Loucy (cell line): Measurements from ENCODE around the gene PCMTD2.

Experiments
- EZH2phosphoT487 ChIP-seq: fragments of 200-600 bp; IDR thresholded peaks from 2 replicates; pipeline ENCODE4 v1.6.1; 2018; ENCODE audit warnings: antibody characterized with exemption, mild to moderate bottlenecking, moderate library complexity, borderline replicate concordance
- TF ChIP-seq, protein P1 (sequence below): fragments of 200-600 bp; sonication (generic); conservative IDR thresholded peaks from 2 replicates; pipeline ENCODE4 v1.5.1; 2014; ENCODE audit warnings: mild to moderate bottlenecking, antibody characterized with exemption, low read length

DNA sequence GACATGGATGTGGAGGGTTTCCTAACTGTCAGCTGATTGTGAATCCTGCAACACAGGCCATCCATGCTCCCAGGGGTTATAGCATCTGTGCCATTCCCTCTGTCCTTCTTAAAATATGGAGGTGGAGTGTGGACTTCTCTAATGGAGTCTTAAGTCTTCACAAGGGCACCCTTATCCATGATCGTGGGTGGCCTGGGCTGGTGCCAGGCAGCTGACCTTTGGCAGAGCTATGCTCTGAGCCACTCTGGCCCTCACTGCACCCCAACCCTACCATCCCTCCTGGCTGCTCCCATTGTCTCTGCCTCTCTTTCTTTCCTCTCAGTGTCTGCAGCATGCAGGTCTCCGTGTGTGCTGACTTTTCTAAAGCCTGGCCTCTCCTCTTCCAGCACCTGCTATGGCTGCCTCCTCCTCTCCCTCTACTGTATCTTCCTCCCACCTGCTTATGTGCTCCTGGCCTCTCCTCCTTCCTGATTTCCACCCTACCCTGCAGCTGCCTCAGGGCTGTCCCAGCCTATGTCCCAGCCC, 11.2 kb upstream of the PCMTD2 start:
- TF ChIP-seq, protein P1, sequence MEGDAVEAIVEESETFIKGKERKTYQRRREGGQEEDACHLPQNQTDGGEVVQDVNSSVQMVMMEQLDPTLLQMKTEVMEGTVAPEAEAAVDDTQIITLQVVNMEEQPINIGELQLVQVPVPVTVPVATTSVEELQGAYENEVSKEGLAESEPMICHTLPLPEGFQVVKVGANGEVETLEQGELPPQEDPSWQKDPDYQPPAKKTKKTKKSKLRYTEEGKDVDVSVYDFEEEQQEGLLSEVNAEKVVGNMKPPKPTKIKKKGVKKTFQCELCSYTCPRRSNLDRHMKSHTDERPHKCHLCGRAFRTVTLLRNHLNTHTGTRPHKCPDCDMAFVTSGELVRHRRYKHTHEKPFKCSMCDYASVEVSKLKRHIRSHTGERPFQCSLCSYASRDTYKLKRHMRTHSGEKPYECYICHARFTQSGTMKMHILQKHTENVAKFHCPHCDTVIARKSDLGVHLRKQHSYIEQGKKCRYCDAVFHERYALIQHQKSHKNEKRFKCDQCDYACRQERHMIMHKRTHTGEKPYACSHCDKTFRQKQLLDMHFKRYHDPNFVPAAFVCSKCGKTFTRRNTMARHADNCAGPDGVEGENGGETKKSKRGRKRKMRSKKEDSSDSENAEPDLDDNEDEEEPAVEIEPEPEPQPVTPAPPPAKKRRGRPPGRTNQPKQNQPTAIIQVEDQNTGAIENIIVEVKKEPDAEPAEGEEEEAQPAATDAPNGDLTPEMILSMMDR = no peak
- no peak for TF ChIP-seq EZH2phosphoT487
